GM19467 (cell line): ENCODE measurements around the gene TOB2.

Experiments used
- ATAC-seq: cut with Tn5 transposase; IDR thresholded peaks from one replicate; pipeline ENCODE4 v1.9.1; 2021; ENCODE audit warnings: mild to moderate bottlenecking, moderate library complexity; ENCODE audit not compliant: unreplicated experiment

The TOB2 gene

GRCh38 chr22:41446639-41447434, at the start of gene TOB2:
Gene TOB2, minus strand, starts transcription at chr22:41446801. Its CDS starts 9,456 bp downstream, at chr22:41437345.
- ATAC-seq = peak; percentile 38

- no peak for ATAC-seq
These were observed 44.9 kb upstream of the TOB2 start for GRCh38 chr22:41491374-41492100.

GRCh38 chr22:41488596-41489385, 42.2 kb upstream of the TOB2 start:
- ATAC-seq = no peak

GRCh38 chr22:41488076-41488475, 41.5 kb upstream of the TOB2 start:
- no peak for ATAC-seq

GRCh38 chr22:41487037-41487935, 40.7 kb upstream of the TOB2 start:
- ATAC-seq = no peak

GRCh38 chr22:41485033-41485432, 38.4 kb upstream of the TOB2 start:
- no peak for ATAC-seq

- no peak for ATAC-seq
These were observed 35.8 kb upstream of the TOB2 start for GRCh38 chr22:41482319-41482935.

GRCh38 chr22:41481925-41482318, 35.3 kb upstream of the TOB2 start:
- ATAC-seq = no peak

- ATAC-seq = no peak
These were observed 34.7 kb upstream of the TOB2 start for GRCh38 chr22:41481131-41481830.

- no peak for ATAC-seq
These were observed 33.8 kb upstream of the TOB2 start for GRCh38 chr22:41480397-41480735.

GRCh38 chr22:41479671-41480396, 33.2 kb upstream of the TOB2 start:
- no peak for ATAC-seq

GRCh38 chr22:41478891-41479521, 32.4 kb upstream of the TOB2 start:
- no peak for ATAC-seq

GRCh38 chr22:41478473-41478872, 31.9 kb upstream of the TOB2 start:
- no peak for ATAC-seq

GRCh38 chr22:41474872-41475451, 28.4 kb upstream of the TOB2 start:
- no peak for ATAC-seq

GRCh38 chr22:41471568-41471967, 25.0 kb upstream of the TOB2 start:
- ATAC-seq = no peak

GRCh38 chr22:41470886-41471285, 24.3 kb upstream of the TOB2 start:
- ATAC-seq = no peak

GRCh38 chr22:41469218-41469851, 22.7 kb upstream of the TOB2 start:
- peak; percentile 14 for ATAC-seq
